ENCODE data around the gene SDK1.

SDK1 gene

GRCh38 chr7:4139656-4140625 lies 838.9 kb downstream of the SDK1 start:
- no peak overlapping the region for H2BK120ac ChIP-seq (ENCODE audit: insufficient read depth, low read length, poor library complexity)
- peaks cover 11 to 18% of the 10 kb centered on the region in 2 experiments for H3K36me3 ChIP-seq (ENCODE audit: control insufficient read depth in 1 of 2, insufficient read depth in 2 of 2, low read length in 2 of 2)
- WGBS (ENCODE audit: extremely low coverage, insufficient coverage, insufficient read length) = no CpG with 5 or more reads among the region's 21 CpGs
- peaks cover 0 to 6% of the 10 kb centered on the region in 2 experiments for H3K4me1 ChIP-seq (ENCODE audit: control insufficient read depth in 1 of 2, insufficient read depth in 2 of 2, low read length in 2 of 2)
- no peaks in the 10 kb centered on the region for H3K79me1 ChIP-seq (ENCODE audit: low read length)
- H4K8ac ChIP-seq (ENCODE audit: low read depth, low read length) = no peak overlapping the region
- no peaks in the 10 kb centered on the region for H3K27me3 ChIP-seq (ENCODE audit: insufficient read depth, low read length)
- no peak overlapping the region for H3K23ac ChIP-seq (ENCODE audit: low read length)
- H3K18ac ChIP-seq (ENCODE audit: low read length) = no peak overlapping the region
- H2AFZ ChIP-seq (ENCODE audit: insufficient read depth, low read length, poor library complexity) = no peak overlapping the region
- no peak overlapping the region for H3K14ac ChIP-seq (ENCODE audit: low read length)
- H4K91ac ChIP-seq (ENCODE audit: low read depth, low read length) = no peak overlapping the region
- peak overlapping the region; percentile 32 for H4K12ac ChIP-seq (ENCODE audit: low read depth, low read length)
- H3K79me2 ChIP-seq (ENCODE audit: control insufficient read depth, insufficient read depth, low read length, poor library complexity) = no peaks in the 10 kb centered on the region
- no peak overlapping the region for H3K4ac ChIP-seq (ENCODE audit: low read depth, low read length)
- H3K4me3 ChIP-seq (ENCODE audit: low read depth, low read length) = no peak overlapping the region
- H3K9me3 ChIP-seq (ENCODE audit: insufficient read depth, low read depth, low read length) = no peaks in the 10 kb centered on the region
- H2AK5ac ChIP-seq (ENCODE audit: low read length) = no peak overlapping the region
- H3K9ac ChIP-seq (ENCODE audit: low read length) = no peak overlapping the region
- H2BK12ac ChIP-seq (ENCODE audit: low read length) = no peak overlapping the region
- DNase-seq = no peak
- H3K4me2 ChIP-seq (ENCODE audit: low read length) = no peak overlapping the region
- H2BK5ac ChIP-seq (ENCODE audit: low read depth, low read length, poor library complexity) = no peak overlapping the region
- H3K27ac ChIP-seq (ENCODE audit: low read depth, low read length) = no peak overlapping the region

- no peaks in the 10 kb centered on the region for H3K79me2 ChIP-seq (ENCODE audit: control insufficient read depth, insufficient read depth, low read length, poor library complexity)
- no peak overlapping the region for H3K27ac ChIP-seq (ENCODE audit: low read depth, low read length)
- H4K91ac ChIP-seq (ENCODE audit: low read depth, low read length) = no peak overlapping the region
- H2BK12ac ChIP-seq (ENCODE audit: low read length) = no peak overlapping the region
- no peak for DNase-seq
- H2BK5ac ChIP-seq (ENCODE audit: low read depth, low read length, poor library complexity) = no peak overlapping the region
- H3K23ac ChIP-seq (ENCODE audit: low read length) = no peak overlapping the region
- no peak overlapping the region for H4K12ac ChIP-seq (ENCODE audit: low read depth, low read length)
- no peak overlapping the region for H2AFZ ChIP-seq (ENCODE audit: insufficient read depth, low read length, poor library complexity)
- no peak overlapping the region for H3K4me3 ChIP-seq (ENCODE audit: low read depth, low read length)
- H3K14ac ChIP-seq (ENCODE audit: low read length) = no peak overlapping the region
- no peaks in the 10 kb centered on the region for H3K79me1 ChIP-seq (ENCODE audit: low read length)
- no peak overlapping the region for H3K9ac ChIP-seq (ENCODE audit: low read length)
- no peak overlapping the region for H3K4me2 ChIP-seq (ENCODE audit: low read length)
- WGBS (ENCODE audit: extremely low coverage, insufficient coverage, insufficient read length) = no CpG with 5 or more reads among the region's 5 CpGs
- H3K36me3 ChIP-seq (ENCODE audit: control insufficient read depth in 1 of 2, insufficient read depth in 2 of 2, low read length in 2 of 2) = peaks cover 8 to 17% of the 10 kb centered on the region in 2 experiments
- H3K4ac ChIP-seq (ENCODE audit: low read depth, low read length) = no peak overlapping the region
- no peaks in the 10 kb centered on the region for H3K27me3 ChIP-seq (ENCODE audit: insufficient read depth, low read length)
- H3K4me1 ChIP-seq (ENCODE audit: control insufficient read depth in 1 of 2, insufficient read depth in 2 of 2, low read length in 2 of 2) = peaks cover 0 to 6% of the 10 kb centered on the region in 2 experiments
- H2BK120ac ChIP-seq (ENCODE audit: insufficient read depth, low read length, poor library complexity) = no peak overlapping the region
- no peak overlapping the region for H2AK5ac ChIP-seq (ENCODE audit: low read length)
- no peak overlapping the region for H4K8ac ChIP-seq (ENCODE audit: low read depth, low read length)
- no peaks in the 10 kb centered on the region for H3K9me3 ChIP-seq (ENCODE audit: insufficient read depth, low read depth, low read length)
- no peak overlapping the region for H3K18ac ChIP-seq (ENCODE audit: low read length)
Measured at GRCh38 chr7:4140933-4141332, 839.9 kb downstream of the SDK1 start.

- Histone ChIP-seq H3K23ac (ENCODE audit: low read length) (no peak overlapping the region), H3K4me1 (ENCODE audit: control insufficient read depth in 1 of 2, insufficient read depth in 2 of 2, low read length in 2 of 2) (peaks cover 0 to 6% of the 10 kb centered on the region in 2 experiments), H3K4ac (ENCODE audit: low read depth, low read length) (no peak overlapping the region), H3K9ac (ENCODE audit: low read length) (no peak overlapping the region), H3K14ac (ENCODE audit: low read length) (no peak overlapping the region), H4K12ac (ENCODE audit: low read depth, low read length) (no peak overlapping the region), H3K27ac (ENCODE audit: low read depth, low read length) (no peak overlapping the region), H4K91ac (ENCODE audit: low read depth, low read length) (no peak overlapping the region), H2BK12ac (ENCODE audit: low read length) (no peak overlapping the region), H3K79me1 (ENCODE audit: low read length) (no peaks in the 10 kb centered on the region), H2BK120ac (ENCODE audit: insufficient read depth, low read length, poor library complexity) (no peak overlapping the region), H2AK5ac (ENCODE audit: low read length) (no peak overlapping the region), H4K8ac (ENCODE audit: low read depth, low read length) (no peak overlapping the region), H3K18ac (ENCODE audit: low read length) (no peak overlapping the region), H3K9me3 (ENCODE audit: insufficient read depth, low read depth, low read length) (no peaks in the 10 kb centered on the region), H3K79me2 (ENCODE audit: control insufficient read depth, insufficient read depth, low read length, poor library complexity) (no peaks in the 10 kb centered on the region), H2AFZ (ENCODE audit: insufficient read depth, low read length, poor library complexity) (no peak overlapping the region), H2BK5ac (ENCODE audit: low read depth, low read length, poor library complexity) (no peak overlapping the region), H3K4me2 (ENCODE audit: low read length) (no peak overlapping the region), H3K27me3 (ENCODE audit: insufficient read depth, low read length) (no peaks in the 10 kb centered on the region), H3K36me3 (ENCODE audit: control insufficient read depth in 1 of 2, insufficient read depth in 2 of 2, low read length in 2 of 2) (peaks cover 12% of the 10 kb centered on the region in 2 experiments), H3K4me3 (ENCODE audit: low read depth, low read length) (no peak overlapping the region)
- no CpG with 5 or more reads among the region's 7 CpGs for WGBS (ENCODE audit: extremely low coverage, insufficient coverage, insufficient read length)
- no peak for DNase-seq
Measured at GRCh38 chr7:4143006-4143405, 842.0 kb downstream of the SDK1 start.

GRCh38 chr7:4143511-4144171 lies 842.6 kb downstream of the SDK1 start:
- Histone ChIP-seq H4K91ac (ENCODE audit: low read depth, low read length) (no peak overlapping the region), H3K4me3 (ENCODE audit: low read depth, low read length) (no peak overlapping the region), H3K4ac (ENCODE audit: low read depth, low read length) (no peak overlapping the region), H3K27me3 (ENCODE audit: insufficient read depth, low read length) (no peaks in the 10 kb centered on the region), H3K36me3 (ENCODE audit: control insufficient read depth in 1 of 2, insufficient read depth in 2 of 2, low read length in 2 of 2) (peaks cover 16 to 18% of the 10 kb centered on the region in 2 experiments), H2BK5ac (ENCODE audit: low read depth, low read length, poor library complexity) (no peak overlapping the region), H3K9me3 (ENCODE audit: insufficient read depth, low read depth, low read length) (no peaks in the 10 kb centered on the region), H3K18ac (ENCODE audit: low read length) (no peak overlapping the region), H3K4me1 (ENCODE audit: control insufficient read depth in 1 of 2, insufficient read depth in 2 of 2, low read length in 2 of 2) (peaks cover 0 to 6% of the 10 kb centered on the region in 2 experiments), H3K79me1 (ENCODE audit: low read length) (no peaks in the 10 kb centered on the region), H4K12ac (ENCODE audit: low read depth, low read length) (no peak overlapping the region), H2BK12ac (ENCODE audit: low read length) (no peak overlapping the region), H4K8ac (ENCODE audit: low read depth, low read length) (no peak overlapping the region), H2AK5ac (ENCODE audit: low read length) (no peak overlapping the region), H3K4me2 (ENCODE audit: low read length) (no peak overlapping the region), H2AFZ (ENCODE audit: insufficient read depth, low read length, poor library complexity) (no peak overlapping the region), H3K79me2 (ENCODE audit: control insufficient read depth, insufficient read depth, low read length, poor library complexity) (no peaks in the 10 kb centered on the region), H3K27ac (ENCODE audit: low read depth, low read length) (no peak overlapping the region), H2BK120ac (ENCODE audit: insufficient read depth, low read length, poor library complexity) (no peak overlapping the region), H3K14ac (ENCODE audit: low read length) (no peak overlapping the region), H3K9ac (ENCODE audit: low read length) (no peak overlapping the region), H3K23ac (ENCODE audit: low read length) (no peak overlapping the region)
- WGBS (ENCODE audit: extremely low coverage, insufficient coverage, insufficient read length) = no CpG with 5 or more reads among the region's 27 CpGs
- DNase-seq = no peak

Measured in trophoblast cell (in vitro differentiated cells and primary cell).